KMS-11 (cell line): ENCODE data around the gene STARD5.
A peak's percentile ranks its signal among the peaks of the same experiment; 100 is the strongest.
"Not testable (repeated sequence)": the region's sequence is repeated elsewhere in the genome, so short reads cannot be mapped to it uniquely, and the experiment has no call there.

Experiments
- H2AFZ ChIP-seq: fragments of 200-600 bp; sonication (generic); 2 replicates; pipeline ENCODE4 v1.6.1; 2016; ENCODE audit warnings: antibody characterized with exemption, mixed run types, low read depth
- H3K27ac ChIP-seq: fragments of 200-600 bp; sonication (generic); 2 replicates; pipeline ENCODE4 v1.6.1; 2016; ENCODE audit warnings: mild to moderate bottlenecking, mixed run types
- H3K27me3 ChIP-seq: fragments of 200-600 bp; sonication (generic); 2 replicates; pipeline ENCODE4 v1.6.1; 2017; ENCODE audit warnings: mild to moderate bottlenecking, low read depth, mixed run types, moderate library complexity; ENCODE audit not compliant: insufficient read depth
- H3K36me3 ChIP-seq: fragments of 200-600 bp; sonication (generic); 2 replicates; pipeline ENCODE4 v1.6.1; 2017; ENCODE audit warnings: mild to moderate bottlenecking, mixed run types; ENCODE audit not compliant: insufficient read depth
- H3K4me1 ChIP-seq: fragments of 200-600 bp; sonication (generic); 2 replicates; pipeline ENCODE4 v1.6.1; 2016; ENCODE audit warnings: mild to moderate bottlenecking, low read depth, mixed run types; ENCODE audit not compliant: poor library complexity, severe bottlenecking
- H3K4me2 ChIP-seq: fragments of 200-600 bp; sonication (generic); 2 replicates; pipeline ENCODE4 v1.7.0; 2016; ENCODE audit warnings: mild to moderate bottlenecking, mixed run types
- H3K4me3 ChIP-seq: fragments of 200-600 bp; sonication (generic); IDR thresholded peaks from 2 replicates; pipeline ENCODE4 v1.6.1; 2017; ENCODE audit warnings: low read depth, low read length, mixed read lengths; ENCODE audit not compliant: insufficient read depth
- H3K79me2 ChIP-seq: fragments of 200-600 bp; sonication (generic); 2 replicates; pipeline ENCODE4 v1.6.1; 2016; ENCODE audit warnings: low read depth, mixed run types; ENCODE audit not compliant: insufficient read depth
- H3K9ac ChIP-seq: fragments of 200-600 bp; sonication (generic); 2 replicates; pipeline ENCODE4 v1.6.1; 2016; ENCODE audit warnings: mild to moderate bottlenecking, mixed run types
- H4K20me1 ChIP-seq: fragments of 200-600 bp; sonication (generic); 2 replicates; pipeline ENCODE4 v1.6.1; 2016; ENCODE audit warnings: mild to moderate bottlenecking, mixed run types; ENCODE audit not compliant: insufficient read depth
- TF ChIP-seq, protein P1 (sequence below): fragments of 200-600 bp; sonication (generic); conservative IDR thresholded peaks from 2 replicates; pipeline ENCODE4 v1.6.1; 2017; ENCODE audit warnings: low read depth, mild to moderate bottlenecking, antibody characterized with exemption, low read length, moderate library complexity, mixed read lengths

Gene STARD5

DNA sequence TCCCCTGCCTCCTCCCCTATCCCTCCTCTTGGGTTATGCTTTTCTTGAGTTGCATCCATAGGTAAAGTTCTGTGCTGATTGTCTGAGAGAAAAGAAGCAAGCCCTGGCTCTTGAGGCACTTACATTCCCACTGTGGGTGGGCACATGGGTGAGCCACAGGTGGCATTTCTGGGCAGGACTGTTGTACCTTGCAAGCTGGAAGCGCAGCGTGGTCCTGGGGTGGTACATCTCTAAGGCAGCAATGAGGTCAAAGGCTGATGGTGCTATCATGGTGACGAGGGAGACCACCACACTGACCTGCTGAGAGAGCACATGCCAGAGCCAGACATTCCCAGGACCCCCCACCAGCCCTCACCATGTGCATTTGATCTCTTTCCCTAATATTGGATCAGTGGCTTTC lies 25.3 kb upstream of the STARD5 start:
- Histone ChIP-seq H3K9ac (no peak overlapping the region; the same call in 1 of the 2 replicates), H3K4me2 (no peak overlapping the region), H3K4me3 (no peak overlapping the region), H3K27me3 (no peaks in the 10 kb centered on the region), H3K4me1 (peaks cover 40% of the 10 kb centered on the region), H3K36me3 (no peaks in the 10 kb centered on the region), H2AFZ (no peak overlapping the region), H3K27ac (peak overlapping the region; percentile 85), H4K20me1 (no peaks in the 10 kb centered on the region), H3K79me2 (no peaks in the 10 kb centered on the region)
- TF ChIP-seq, protein P1, sequence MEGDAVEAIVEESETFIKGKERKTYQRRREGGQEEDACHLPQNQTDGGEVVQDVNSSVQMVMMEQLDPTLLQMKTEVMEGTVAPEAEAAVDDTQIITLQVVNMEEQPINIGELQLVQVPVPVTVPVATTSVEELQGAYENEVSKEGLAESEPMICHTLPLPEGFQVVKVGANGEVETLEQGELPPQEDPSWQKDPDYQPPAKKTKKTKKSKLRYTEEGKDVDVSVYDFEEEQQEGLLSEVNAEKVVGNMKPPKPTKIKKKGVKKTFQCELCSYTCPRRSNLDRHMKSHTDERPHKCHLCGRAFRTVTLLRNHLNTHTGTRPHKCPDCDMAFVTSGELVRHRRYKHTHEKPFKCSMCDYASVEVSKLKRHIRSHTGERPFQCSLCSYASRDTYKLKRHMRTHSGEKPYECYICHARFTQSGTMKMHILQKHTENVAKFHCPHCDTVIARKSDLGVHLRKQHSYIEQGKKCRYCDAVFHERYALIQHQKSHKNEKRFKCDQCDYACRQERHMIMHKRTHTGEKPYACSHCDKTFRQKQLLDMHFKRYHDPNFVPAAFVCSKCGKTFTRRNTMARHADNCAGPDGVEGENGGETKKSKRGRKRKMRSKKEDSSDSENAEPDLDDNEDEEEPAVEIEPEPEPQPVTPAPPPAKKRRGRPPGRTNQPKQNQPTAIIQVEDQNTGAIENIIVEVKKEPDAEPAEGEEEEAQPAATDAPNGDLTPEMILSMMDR, result no peak

DNA sequence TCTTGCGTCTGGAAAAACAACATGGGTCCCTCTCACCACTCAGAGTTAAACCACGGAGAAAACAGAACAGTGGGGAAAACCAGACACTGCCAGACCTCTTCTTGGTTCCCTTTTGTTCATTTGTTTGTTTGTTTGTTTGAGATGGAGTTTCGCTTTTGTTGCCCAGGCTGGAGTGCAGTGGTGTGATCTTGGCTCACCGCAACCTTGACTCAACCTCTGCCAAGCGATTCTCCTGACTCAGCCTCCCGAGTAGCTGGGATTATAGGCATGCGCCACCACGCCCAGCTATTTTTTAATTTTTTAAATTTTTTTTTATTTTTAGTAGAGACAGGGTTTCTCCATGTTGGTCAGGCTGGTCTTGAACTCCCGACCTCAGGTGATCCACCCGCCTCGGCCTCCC lies 24.8 kb upstream of the STARD5 start:
- not testable (repeated sequence) for H2AFZ ChIP-seq, H3K36me3 ChIP-seq, H3K27me3 ChIP-seq, H4K20me1 ChIP-seq, H3K79me2 ChIP-seq, H3K9ac ChIP-seq, H3K4me3 ChIP-seq
- Histone ChIP-seq H3K27ac (peak overlapping the region; percentile 85), H3K4me2 (peak overlapping the region; percentile 22), H3K4me1 (peaks cover 40% of the 10 kb centered on the region)

DNA sequence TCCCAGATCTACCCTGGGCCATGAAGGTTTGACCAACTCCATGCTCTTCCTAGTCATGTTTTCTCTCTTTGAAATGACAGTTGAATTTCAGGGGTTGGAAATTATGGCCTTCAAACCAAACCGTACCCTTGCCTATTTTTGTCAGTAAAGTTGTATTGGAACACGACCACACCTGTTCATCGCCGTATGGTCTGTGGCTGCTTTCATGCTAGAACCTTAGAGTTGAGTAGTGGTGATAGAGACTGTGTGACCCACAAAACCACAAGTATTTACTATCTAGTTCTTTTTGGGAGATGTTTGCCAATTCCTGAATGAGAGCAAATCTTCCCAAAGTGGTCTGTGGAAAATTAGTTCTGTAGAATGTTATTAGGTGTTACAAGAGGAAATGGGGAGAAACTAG lies 24.0 kb upstream of the STARD5 start:
- Histone ChIP-seq H3K36me3 (no peaks in the 10 kb centered on the region), H3K27ac (peak overlapping the region; percentile 85), H2AFZ (no peak overlapping the region), H3K4me3 (no peak overlapping the region), H3K4me1 (peaks cover 40% of the 10 kb centered on the region), H3K4me2 (peak overlapping the region; percentile 22), H4K20me1 (no peaks in the 10 kb centered on the region), H3K9ac (no peak overlapping the region; the same call in 1 of the 2 replicates), H3K79me2 (no peaks in the 10 kb centered on the region), H3K27me3 (no peaks in the 10 kb centered on the region)
- TF ChIP-seq, protein P1, result no peak

DNA sequence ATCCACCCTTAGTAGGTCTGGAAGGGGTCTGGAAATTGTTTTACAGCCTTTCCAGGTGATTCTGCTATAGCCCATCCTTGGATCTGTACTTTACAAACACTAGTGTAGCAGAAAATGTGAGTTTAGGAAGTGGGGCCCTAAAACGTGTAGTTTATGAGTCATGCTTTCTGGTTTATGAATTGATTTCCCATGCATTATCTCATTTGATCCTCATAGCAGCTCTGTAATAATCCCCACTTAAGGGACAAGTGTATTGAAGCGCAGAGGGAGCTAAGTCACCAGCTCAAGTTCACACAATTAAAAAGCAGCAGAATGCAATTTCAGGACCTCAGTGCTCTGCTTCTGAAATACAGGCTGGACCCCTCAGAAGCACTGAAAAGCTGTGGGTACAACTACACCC lies 22.7 kb upstream of the STARD5 start:
- no peaks in the 10 kb centered on the region for H3K36me3 ChIP-seq
- H3K9ac ChIP-seq, result no peak overlapping the region
- H3K4me3 ChIP-seq, result no peak overlapping the region
- no peaks in the 10 kb centered on the region for H3K27me3 ChIP-seq
- H4K20me1 ChIP-seq, result no peaks in the 10 kb centered on the region
- no peak overlapping the region for H3K4me2 ChIP-seq
- H3K79me2 ChIP-seq, result no peaks in the 10 kb centered on the region
- H3K27ac ChIP-seq, result peak overlapping the region; percentile 85; the same call in 1 of the 2 replicates
- TF ChIP-seq, protein P1, result no peak
- H3K4me1 ChIP-seq, result peaks cover 40% of the 10 kb centered on the region
- H2AFZ ChIP-seq, result no peak overlapping the region

DNA sequence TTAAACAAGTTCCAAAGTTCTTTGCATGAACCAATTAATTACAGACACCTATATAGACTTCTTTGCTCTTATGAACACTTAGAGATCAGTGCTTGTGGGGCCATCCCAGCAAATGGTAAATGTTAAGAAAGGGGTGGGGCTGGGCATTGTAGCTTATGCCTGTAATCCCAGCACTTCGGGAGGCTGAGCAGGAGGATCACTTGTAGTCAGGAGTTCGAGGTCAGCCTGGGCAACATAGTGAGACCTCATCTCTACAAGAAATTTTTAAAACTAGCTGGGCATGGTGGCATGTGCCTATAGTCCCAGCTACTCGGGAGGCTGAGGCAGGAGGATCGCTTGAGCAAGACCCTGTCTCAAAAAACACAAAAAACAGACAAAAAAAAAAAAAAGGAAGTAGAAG lies 19.4 kb upstream of the STARD5 start:
- no peaks in the 10 kb centered on the region for H4K20me1 ChIP-seq
- H3K27ac ChIP-seq, result no peak overlapping the region
- no peaks in the 10 kb centered on the region for H3K79me2 ChIP-seq
- H3K4me2 ChIP-seq, result no peak overlapping the region
- H3K36me3 ChIP-seq, result no peaks in the 10 kb centered on the region
- TF ChIP-seq, protein P1, result no peak
- no peaks in the 10 kb centered on the region for H3K27me3 ChIP-seq
- H3K4me1 ChIP-seq, result peaks cover 29% of the 10 kb centered on the region
- H3K4me3 ChIP-seq, result no peak overlapping the region
- H2AFZ ChIP-seq, result no peak overlapping the region
- no peak overlapping the region for H3K9ac ChIP-seq
